HG02938 (cell line): ENCODE results near the gene ERC1.
"Not testable (repeated sequence)": the region's sequence is repeated elsewhere in the genome, so short reads cannot be mapped to it uniquely, and the experiment has no call there.

Experiments used
- ATAC-seq: cut with Tn5 transposase; IDR thresholded peaks from one replicate; pipeline ENCODE4 v1.9.1; 2021; ENCODE audit warnings: mild to moderate bottlenecking, moderate library complexity; ENCODE audit not compliant: unreplicated experiment

ERC1 gene

GRCh38 chr12:1213618-1214205, 222.7 kb downstream of the ERC1 start:
- ATAC-seq = no peak

- no peak for ATAC-seq
Observed at GRCh38 chr12:1216560-1216959, 225.5 kb downstream of the ERC1 start.

GRCh38 chr12:1217191-1217949, 226.3 kb downstream of the ERC1 start:
- no peak for ATAC-seq

GRCh38 chr12:1218369-1218768, 227.3 kb downstream of the ERC1 start:
- no peak for ATAC-seq

DNA sequence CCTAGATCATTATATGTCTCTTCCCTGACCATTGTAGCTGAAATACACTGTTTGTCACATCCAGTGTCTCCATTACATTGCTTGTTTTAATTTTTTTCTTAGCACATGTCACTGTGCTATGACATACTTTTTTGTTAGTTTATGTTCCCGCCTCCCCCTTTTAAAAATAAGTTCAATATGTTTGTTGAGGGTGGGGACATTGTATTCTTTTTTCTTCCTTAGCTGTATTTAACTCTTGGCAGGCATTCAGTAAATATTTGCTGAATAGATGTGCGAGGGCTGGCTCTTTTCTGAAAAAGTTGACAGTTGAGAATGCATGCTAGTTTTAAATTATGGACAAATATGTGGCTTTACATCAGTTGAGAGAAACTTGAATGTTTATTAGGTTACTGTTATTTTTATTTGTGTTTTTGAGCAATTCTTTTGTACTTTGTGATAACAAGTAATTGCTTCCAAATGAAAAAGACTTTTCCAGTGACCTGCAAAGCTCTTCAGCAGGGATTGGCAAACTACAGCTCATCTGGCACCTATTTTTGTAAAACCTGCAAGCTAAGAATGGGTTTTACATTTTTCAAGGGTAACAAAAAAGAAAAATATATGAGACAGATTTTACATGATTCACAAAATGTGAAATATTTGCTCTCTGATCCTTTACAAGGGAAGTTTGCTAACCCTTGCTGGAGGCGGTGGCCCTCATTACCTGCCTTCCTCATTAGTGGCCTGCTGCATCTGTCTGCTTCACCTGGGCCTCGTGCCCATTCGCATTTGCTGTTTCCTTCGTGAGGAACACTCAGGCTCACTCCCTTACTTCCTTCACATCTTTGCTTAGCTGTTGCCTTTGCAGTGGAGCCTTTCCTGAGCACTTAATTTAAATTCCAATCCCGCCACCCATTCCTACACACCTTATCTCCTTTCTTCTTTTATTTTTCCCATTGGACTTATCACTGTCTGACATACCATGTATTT, 229.4 kb downstream of the ERC1 start:
- no peak for ATAC-seq

- ATAC-seq = no peak
Observed at GRCh38 chr12:1222858-1223639, 232.0 kb downstream of the ERC1 start.

DNA sequence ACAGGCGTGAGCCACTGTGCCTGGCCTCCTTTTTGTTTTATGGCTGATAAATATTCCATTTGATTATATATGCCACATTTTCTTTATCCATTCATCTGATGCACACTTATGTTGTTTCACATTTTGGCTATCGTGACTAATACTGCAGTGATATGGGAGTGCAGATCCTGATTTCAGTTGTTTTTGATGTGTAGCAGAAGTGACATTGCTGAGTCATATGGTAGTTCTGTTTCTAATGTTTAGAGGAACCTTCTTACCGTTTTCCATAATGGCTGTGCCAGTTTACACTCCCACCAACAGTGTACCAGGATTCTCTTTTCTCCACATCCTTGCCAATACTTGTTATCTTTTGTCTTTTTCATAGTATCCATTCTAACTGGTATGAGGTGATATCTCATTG, 235.9 kb downstream of the ERC1 start:
- no peak for ATAC-seq

- ATAC-seq = no peak
Observed at GRCh38 chr12:1234073-1234472, 243.1 kb downstream of the ERC1 start.

GRCh38 chr12:1246637-1247036, 255.6 kb downstream of the ERC1 start:
- no peak for ATAC-seq

GRCh38 chr12:1250641-1251040, 259.6 kb downstream of the ERC1 start:
- ATAC-seq = no peak

- no peak for ATAC-seq
Observed at GRCh38 chr12:1252758-1253157, 261.7 kb downstream of the ERC1 start.

- not testable (repeated sequence) for ATAC-seq
Observed at GRCh38 chr12:1255125-1255524, 264.1 kb downstream of the ERC1 start.

DNA sequence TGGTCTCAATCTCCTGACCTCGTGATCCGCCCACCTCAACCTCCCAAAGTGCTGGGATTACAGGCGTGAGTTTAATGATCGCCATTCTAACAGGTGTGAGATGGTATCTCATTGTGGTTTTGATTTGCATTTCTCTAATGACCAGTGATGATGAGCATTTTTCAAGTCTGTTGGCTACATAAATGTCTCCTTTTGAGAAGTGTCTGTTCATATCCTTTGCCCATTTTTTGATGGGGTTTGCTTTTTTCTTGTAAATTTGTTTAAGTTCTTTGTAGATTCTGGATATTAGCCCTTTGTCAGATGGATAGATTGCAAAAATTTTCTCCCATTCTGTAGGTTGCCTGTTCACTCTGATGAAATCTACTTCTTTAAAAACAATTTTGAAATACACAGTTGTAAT, 264.8 kb downstream of the ERC1 start:
- ATAC-seq = not testable (repeated sequence)

DNA sequence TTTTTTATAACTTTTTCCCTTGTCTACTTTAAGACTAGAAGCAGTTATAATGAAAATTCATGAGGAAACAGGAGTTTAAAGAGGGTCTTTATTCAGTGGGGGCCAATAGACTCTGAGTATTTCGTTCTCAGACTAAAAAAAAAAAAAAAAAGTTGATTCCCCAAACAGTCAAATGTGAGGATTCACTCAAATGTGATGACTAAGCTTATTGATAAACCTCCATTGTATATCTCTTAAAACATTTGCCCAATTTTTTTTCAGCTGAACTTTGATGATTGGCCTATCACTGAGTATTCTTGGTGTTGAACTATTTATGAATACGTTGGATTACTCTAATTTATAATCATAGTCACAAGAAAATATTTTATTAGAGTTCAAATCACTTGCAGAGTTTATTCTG, 265.3 kb downstream of the ERC1 start:
- ATAC-seq = no peak

DNA sequence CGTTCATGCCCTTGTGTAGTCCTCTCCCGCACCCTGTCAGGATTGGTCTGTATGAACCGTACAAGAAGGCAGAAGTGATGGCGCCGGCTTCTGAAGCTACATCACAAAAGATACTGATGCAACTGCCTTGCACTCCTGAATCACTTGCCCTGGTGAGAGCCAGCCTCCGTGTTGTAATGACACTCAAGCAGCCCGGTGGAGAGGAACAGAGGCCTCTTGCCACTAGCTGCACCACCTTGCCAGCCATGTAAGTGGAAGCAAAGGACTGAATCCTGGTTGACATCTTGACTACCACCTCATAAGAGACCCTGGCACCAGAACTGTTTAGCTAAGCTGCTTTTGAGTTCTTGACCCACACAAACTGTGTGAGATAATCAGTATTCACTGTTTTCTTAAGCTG, 266.0 kb downstream of the ERC1 start:
- no peak for ATAC-seq

- no peak for ATAC-seq
Observed at GRCh38 chr12:1262011-1262410, 271.0 kb downstream of the ERC1 start.

- ATAC-seq = no peak
Observed at GRCh38 chr12:1267243-1267642, 276.2 kb downstream of the ERC1 start.

DNA sequence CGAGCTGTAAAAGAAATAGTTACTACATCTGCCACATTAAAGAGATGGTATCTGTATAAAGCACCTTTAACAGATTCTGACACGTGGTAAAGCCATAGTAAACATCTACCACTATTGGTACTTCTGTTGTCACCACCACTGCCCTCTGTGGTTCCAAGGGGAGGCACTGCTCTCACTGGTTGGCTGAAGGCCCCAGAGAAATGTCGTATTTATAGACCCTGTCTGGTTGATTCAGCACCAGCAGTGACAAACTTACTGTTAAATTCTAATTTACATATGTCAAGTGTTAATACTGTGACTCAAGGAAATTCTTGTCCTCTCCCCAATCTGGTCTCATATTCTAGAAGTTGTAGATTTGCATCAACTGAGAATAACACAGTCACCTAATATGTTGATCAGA, 281.1 kb downstream of the ERC1 start:
- ATAC-seq = no peak

- no peak for ATAC-seq
Observed at GRCh38 chr12:1273051-1273450, 282.0 kb downstream of the ERC1 start.

DNA sequence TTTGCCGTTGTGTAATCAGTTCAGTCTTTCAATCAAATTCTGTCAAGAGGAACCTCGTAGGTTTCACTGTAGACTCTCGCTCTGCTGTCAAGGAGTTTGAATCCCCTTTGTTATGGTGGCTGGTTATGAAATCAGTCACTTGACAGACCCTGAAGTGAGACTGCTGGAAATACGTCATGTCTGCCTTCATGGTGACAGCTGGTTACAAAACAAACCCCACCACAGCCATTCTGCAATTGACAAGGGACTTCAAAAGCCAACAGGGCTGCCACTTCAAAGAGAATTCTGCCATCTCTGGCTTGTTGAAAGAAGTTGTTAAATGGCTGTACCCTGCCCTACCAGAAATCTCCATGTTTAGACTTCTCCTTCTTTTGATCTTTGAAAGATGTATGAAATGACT, 286.9 kb downstream of the ERC1 start:
- no peak for ATAC-seq

GRCh38 chr12:1279050-1279449, 288.0 kb downstream of the ERC1 start:
- no peak for ATAC-seq
